Activated CD8-positive, alpha-beta T cell treated with anti-CD3 and anti-CD28 coated beads for 36 hours (primary cell): ENCODE data around the gene KIAA0040. TPM values are rescaled to one million over a fixed set of nuclear protein-coding genes. Genes with fewer than 3 reads are reported as not detected.

Source experiments
- ATAC-seq: fragments of 200-7000 bp; cut with Tn5 transposase; one replicate; pipeline ENCODE4 v1.10.0; 2021; ENCODE audit warnings: mild to moderate bottlenecking, moderate library complexity
- CTCF ChIA-PET: fragments of 350-600 bp; sonication (Branson Sonifier 250); formaldehyde crosslinking; loops from one replicate; lab custom pipeline; 2021; ENCODE audit warnings: antibody characterized with exemption; lab: Charles Lee
- POLR2A ChIA-PET: fragments of 350-600 bp; sonication (Branson Sonifier 250); formaldehyde crosslinking; loops from one replicate; lab custom pipeline; 2021; ENCODE audit warnings: antibody characterized with exemption; lab: Charles Lee
- DNase-seq: peaks from one replicate; pipeline ENCODE4 v3.0.0-alpha.2; 2020
- H3K27ac Mint-ChIP-seq: one replicate; pipeline ENCODE4 v1.8.0; 2021; ENCODE audit warnings: mild to moderate bottlenecking, mixed read lengths
- H3K27me3 Mint-ChIP-seq: one replicate; pipeline ENCODE4 v1.8.0; 2021; ENCODE audit warnings: mixed read lengths
- H3K36me3 Mint-ChIP-seq: one replicate; pipeline ENCODE4 v1.8.0; 2021; ENCODE audit warnings: low read depth, mixed read lengths
- H3K4me1 Mint-ChIP-seq: one replicate; pipeline ENCODE4 v1.8.0; 2021; ENCODE audit warnings: low read depth, mixed read lengths
- H3K4me3 Mint-ChIP-seq: one replicate; pipeline ENCODE4 v1.8.0; 2021; ENCODE audit warnings: mild to moderate bottlenecking, moderate library complexity, mixed read lengths
- H3K9me3 Mint-ChIP-seq: one replicate; pipeline ENCODE4 v1.8.0; 2021; ENCODE audit warnings: mixed read lengths
- CTCF ChIP-seq: fragments of 200-600 bp; IDR thresholded peaks from one replicate; pipeline ENCODE4 v1.8.0; 2022; ENCODE audit warnings: antibody characterized with exemption, mild to moderate bottlenecking
- intact Hi-C: fragments of 100-400 bp; cut with micrococcal nuclease; formaldehyde crosslinking; loops from one replicate; pipeline ENCODE4 v1.10.0; 2022
- total RNA-seq, 2 experiments: library from RNA; stranded (reverse); gene quantifications; one replicate each; pipeline ENCODE4 v1.2.3, GENCODE V29; 2021

Gene KIAA0040
- total RNA-seq, 2 experiments from 2014 or later: 20.8 to 21.1 TPM

- intact Hi-C loops: loop anchor here (10.0 kb wide), 1 partner anchor 69 kb away; no protein-coding TSS in a partner anchor
These were observed 16.3 kb downstream of the KIAA0040 start for GRCh38 chr1:175176246-175176645.

GRCh38 chr1:175174309-175175102, 18.1 kb downstream of the KIAA0040 start:
- no peaks in the 10 kb centered on the region for H3K9me3 Mint-ChIP-seq
- peaks cover 45% of the 10 kb centered on the region for H3K4me1 Mint-ChIP-seq
- no peak for TF ChIP-seq CTCF
- H3K27ac Mint-ChIP-seq: no peak overlapping the region
- DNase-seq (no peak), ATAC-seq (no peak)
- intact Hi-C loops: loop anchor here (10.0 kb wide), 1 partner anchor 70 kb away; no protein-coding TSS in a partner anchor
- no peaks in the 10 kb centered on the region for H3K27me3 Mint-ChIP-seq
- H3K4me3 Mint-ChIP-seq: no peak overlapping the region
- H3K36me3 Mint-ChIP-seq: peaks cover 24% of the 10 kb centered on the region
- ChIA-PET POLR2A (interaction anchor here (1.9 kb wide), 1 partner anchor 15 kb away, joined by 5 read pairs; no protein-coding TSS in a partner anchor), CTCF (interaction anchor here (0.6 to 7.1 kb wide), 9 partner anchors 9 to 161 kb away, joined by 3 to 34 read pairs (median 3); no protein-coding TSS in a partner anchor)

More at GRCh38 chr1:175176246-175176645, 16.3 kb downstream of the KIAA0040 start:
- Mint-ChIP-seq H3K4me3 (no peak overlapping the region), H3K4me1 (peaks cover 42% of the 10 kb centered on the region), H3K36me3 (peaks cover 26% of the 10 kb centered on the region), H3K27ac (no peak overlapping the region), H3K9me3 (no peaks in the 10 kb centered on the region), H3K27me3 (no peaks in the 10 kb centered on the region)
- DNase-seq: no peak
- POLR2A ChIA-PET: no interaction called here
- no peak for TF ChIP-seq CTCF
- no peak for ATAC-seq
- CTCF ChIA-PET: interaction anchor here (1.3 kb wide), 1 partner anchor 141 kb away, joined by 5 read pairs; no protein-coding TSS in a partner anchor

GRCh38 chr1:175173531-175173930, 19.0 kb downstream of the KIAA0040 start:
- intact Hi-C loops: loop anchor here (10.0 kb wide), 1 partner anchor 71 kb away; no protein-coding TSS in a partner anchor
- ATAC-seq (no peak), DNase-seq (no peak)
- TF ChIP-seq CTCF: no peak
- ChIA-PET CTCF (interaction anchor here (0.8 to 7.1 kb wide), 8 partner anchors 10 to 162 kb away, joined by 3 to 34 read pairs (median 8); no protein-coding TSS in a partner anchor), POLR2A (interaction anchor here (0.7 to 1.9 kb wide), 4 partner anchors 13 to 142 kb away, joined by 3 to 5 read pairs (median 4); no protein-coding TSS in a partner anchor)
- peaks cover 24% of the 10 kb centered on the region for H3K36me3 Mint-ChIP-seq
- no peaks in the 10 kb centered on the region for H3K27me3 Mint-ChIP-seq
- H3K4me1 Mint-ChIP-seq: peaks cover 43% of the 10 kb centered on the region
- H3K4me3 Mint-ChIP-seq: no peak overlapping the region
- no peak overlapping the region for H3K27ac Mint-ChIP-seq
- H3K9me3 Mint-ChIP-seq: no peaks in the 10 kb centered on the region

GRCh38 chr1:175172503-175172902, 20.1 kb downstream of the KIAA0040 start:
- H3K9me3 Mint-ChIP-seq: no peaks in the 10 kb centered on the region
- no peak for ATAC-seq
- POLR2A ChIA-PET: interaction anchor here (1.5 to 1.9 kb wide), 2 partner anchors 14 to 17 kb away, joined by 4 to 5 read pairs; no protein-coding TSS in a partner anchor
- H3K4me1 Mint-ChIP-seq: peaks cover 45% of the 10 kb centered on the region
- no peak overlapping the region for H3K27ac Mint-ChIP-seq
- DNase-seq: no peak
- CTCF ChIA-PET: interaction anchor here (1.7 to 7.1 kb wide), 4 partner anchors 11 to 145 kb away, joined by 6 to 34 read pairs (median 12); no protein-coding TSS in a partner anchor
- H3K36me3 Mint-ChIP-seq: peaks cover 24% of the 10 kb centered on the region
- H3K4me3 Mint-ChIP-seq: no peak overlapping the region
- H3K27me3 Mint-ChIP-seq: no peaks in the 10 kb centered on the region
- no peak for TF ChIP-seq CTCF
- intact Hi-C loops: loop anchor here (10.0 kb wide), 1 partner anchor 72 kb away; no protein-coding TSS in a partner anchor
